H1 (cell line): ENCODE data around the gene IL7R. TPM values are rescaled to one million over a fixed set of nuclear protein-coding genes. Genes with fewer than 3 reads are reported as not detected.

Experiments
- CTCF ChIA-PET: fragments of 300-600 bp; sonication (Branson Sonifier 250); formaldehyde crosslinking; loops from one replicate; lab custom pipeline; 2021; ENCODE audit not compliant: partially characterized antibody; lab: Charles Lee
- POLR2A ChIA-PET: fragments of 300-600 bp; sonication (Branson Sonifier 250); formaldehyde crosslinking; loops from one replicate; lab custom pipeline; 2021; ENCODE audit warnings: inconsistent platforms; ENCODE audit not compliant: partially characterized antibody; lab: Charles Lee
- DNase-seq, 2 experiments: peaks; one replicate each; pipeline versions ENCODE4 v3.0.0 to v3.0.0-alpha.2; 2010 to 2022; ENCODE audit warnings: low spot score in 2 of 2, low read depth in 1 of 2, mixed read lengths in 1 of 2
- FAIRE-seq: peaks from 2 replicates; lab custom pipeline; 2011; peaks lifted over from hg19 to GRCh38; lab: Jason Lieb, UNC
- H2AFZ ChIP-seq: 2 replicates; pipeline ENCODE4 v1.8.1; 2012; ENCODE audit warnings: low read length, inconsistent platforms
- H2AK5ac ChIP-seq: 2 replicates; pipeline ENCODE4 v1.6.1; 2013; ENCODE audit warnings: low read depth, low read length
- H2BK120ac ChIP-seq: replicated peaks from 2 replicates; pipeline ENCODE3; 2013; ENCODE audit warnings: low read depth, low read length, inconsistent platforms
- H2BK12ac ChIP-seq: 2 replicates; pipeline ENCODE4 v1.6.1; 2013; ENCODE audit warnings: low read depth, low read length
- H2BK15ac ChIP-seq: 2 replicates; pipeline ENCODE4 v1.6.1; 2013; ENCODE audit warnings: low read length
- H2BK20ac ChIP-seq: 2 replicates; pipeline ENCODE4 v1.6.1; 2013; ENCODE audit warnings: low read length
- H2BK5ac ChIP-seq: 2 replicates; pipeline ENCODE4 v1.6.1; 2013; ENCODE audit warnings: low read depth, low read length
- H3K14ac ChIP-seq: 2 replicates; pipeline ENCODE4 v1.6.1; 2013; ENCODE audit warnings: inconsistent platforms; ENCODE audit not compliant: insufficient read length
- H3K18ac ChIP-seq: 2 replicates; pipeline ENCODE4 v1.6.1; 2013; ENCODE audit warnings: low read length; ENCODE audit errors: extremely low read depth
- H3K23ac ChIP-seq: 2 replicates; pipeline ENCODE4 v1.6.1; 2013; ENCODE audit warnings: inconsistent platforms; ENCODE audit not compliant: insufficient read length
- H3K23me2 ChIP-seq: 2 replicates; pipeline ENCODE4 v1.6.1; 2013; ENCODE audit warnings: low read depth, low read length
- H3K27ac ChIP-seq: 2 replicates; pipeline ENCODE4 v1.6.1; 2011; ENCODE audit warnings: low read depth, low read length, inconsistent platforms
- H3K27me3 ChIP-seq, 4 experiments: replicated peaks in 1 of 4; 1 replicate in 1 of 4; 2 replicates in 3 of 4; pipeline versions ENCODE4 v1.6.1 to v1.8.1; 2011 to 2013; ENCODE audit warnings: low read length in 3 of 4, mild to moderate bottlenecking in 3 of 4, inconsistent platforms in 2 of 4, mixed read lengths in 2 of 4, moderate library complexity in 1 of 4; ENCODE audit not compliant: control insufficient read depth in 3 of 4, insufficient read depth in 3 of 4; ENCODE audit errors: extremely low read depth in 1 of 4
- H3K36me3 ChIP-seq, 4 experiments: 2 replicates each; pipeline versions ENCODE4 v1.6.1 to v1.8.1; 2011 to 2013; ENCODE audit warnings: mild to moderate bottlenecking in 4 of 4, low read length in 3 of 4, moderate library complexity in 2 of 4, control low read depth in 1 of 4, inconsistent platforms in 1 of 4; ENCODE audit not compliant: insufficient read depth in 4 of 4, control insufficient read depth in 2 of 4
- H3K4ac ChIP-seq: replicated peaks from 2 replicates; pipeline ENCODE3; 2013; ENCODE audit warnings: low read length, low read depth, mixed read lengths, inconsistent platforms; ENCODE audit not compliant: insufficient read length
- H3K4me1 ChIP-seq, 4 experiments: replicated peaks in 1 of 4; 1 replicate in 1 of 4; 2 replicates in 3 of 4; pipeline versions ENCODE4 v1.6.1 to v1.8.1; 2011 to 2013; ENCODE audit warnings: low read length in 3 of 4, inconsistent platforms in 2 of 4, mixed read lengths in 1 of 4; ENCODE audit not compliant: insufficient read depth in 4 of 4, control insufficient read depth in 3 of 4
- H3K4me2 ChIP-seq, 2 experiments: 2 replicates each; pipeline versions ENCODE4 v1.6.1 to v1.8.1; 2011 to 2013; ENCODE audit warnings: low read depth in 2 of 2, low read length in 2 of 2, control low read depth in 1 of 2, inconsistent platforms in 1 of 2, mild to moderate bottlenecking in 1 of 2; ENCODE audit not compliant: insufficient read depth in 1 of 2
- H3K4me3 ChIP-seq, 4 experiments: fragments of 200-600, 300-600 bp in 1 of 4; sonication (generic), shearing (Covaris generic), sonication (Bioruptor Twin) in 1 of 4; 2 replicates each; pipeline versions ENCODE4 v1.5.1 to v1.8.1; 2011 to 2016; ENCODE audit warnings: low read length in 4 of 4, low read depth in 3 of 4, control low read depth in 2 of 4, inconsistent platforms in 2 of 4, mild to moderate bottlenecking in 2 of 4, mixed read lengths in 1 of 4, moderate library complexity in 1 of 4; ENCODE audit not compliant: insufficient read depth in 2 of 4; ENCODE audit errors: extremely low read depth in 1 of 4
- H3K56ac ChIP-seq: replicated peaks from 2 replicates; pipeline ENCODE3; 2013; ENCODE audit warnings: low read depth, mild to moderate bottlenecking, mixed read lengths, low read length, inconsistent platforms; ENCODE audit not compliant: insufficient read length
- H3K79me1 ChIP-seq: 2 replicates; pipeline ENCODE4 v1.6.1; 2013; ENCODE audit warnings: low read depth, low read length, control low read depth
- H3K79me2 ChIP-seq, 2 experiments: 2 replicates each; pipeline versions ENCODE4 v1.6.1 to v1.8.1; 2012 to 2013; ENCODE audit warnings: low read length in 2 of 2, mild to moderate bottlenecking in 2 of 2, inconsistent platforms in 1 of 2; ENCODE audit not compliant: insufficient read depth in 2 of 2, control insufficient read depth in 1 of 2
- H3K9ac ChIP-seq, 4 experiments: replicated peaks in 1 of 4; 1 replicate in 1 of 4; 2 replicates in 3 of 4; pipeline versions ENCODE4 v1.6.1 to v1.8.1; 2011 to 2013; ENCODE audit warnings: low read depth in 3 of 4, low read length in 3 of 4, control low read depth in 2 of 4, mild to moderate bottlenecking in 2 of 4, moderate library complexity in 2 of 4, inconsistent platforms in 1 of 4; ENCODE audit errors: extremely low read depth in 1 of 4
- H3K9me3 ChIP-seq, 2 experiments: 2 replicates each; pipeline versions ENCODE4 v1.6.1 to v1.8.1; 2012 to 2013; ENCODE audit warnings: mild to moderate bottlenecking in 2 of 2, moderate library complexity in 2 of 2, control low read depth in 1 of 2, inconsistent platforms in 1 of 2, low read depth in 1 of 2, low read length in 1 of 2, mixed read lengths in 1 of 2; ENCODE audit not compliant: insufficient read depth in 2 of 2
- H4K20me1 ChIP-seq, 2 experiments: replicated peaks in 1 of 2; 2 replicates each; pipeline versions ENCODE3 to v1.8.1; 2011 to 2013; ENCODE audit warnings: inconsistent platforms in 2 of 2, low read length in 2 of 2, mild to moderate bottlenecking in 1 of 2; ENCODE audit not compliant: insufficient read depth in 2 of 2, control insufficient read depth in 1 of 2
- H4K5ac ChIP-seq: 2 replicates; pipeline ENCODE4 v1.6.1; 2013; ENCODE audit warnings: low read length, low read depth, mixed read lengths, inconsistent platforms; ENCODE audit not compliant: insufficient read length
- H4K8ac ChIP-seq: 2 replicates; pipeline ENCODE4 v1.8.0; 2013; ENCODE audit warnings: mild to moderate bottlenecking, moderate library complexity, low read length, inconsistent platforms; ENCODE audit not compliant: insufficient read depth; ENCODE audit errors: extremely low read depth
- H4K91ac ChIP-seq: replicated peaks from 2 replicates; pipeline ENCODE3; 2013; ENCODE audit warnings: low read length, mixed read lengths, inconsistent platforms; ENCODE audit not compliant: insufficient read length
- CHD2 ChIP-seq: IDR thresholded peaks from 2 replicates; pipeline ENCODE4 v1.6.1; 2012; ENCODE audit warnings: low read length, improper control_type of control experiment
- FOSL1 ChIP-seq: IDR thresholded peaks from 2 replicates; pipeline ENCODE4 v1.6.1; 2011; ENCODE audit warnings: mild to moderate bottlenecking, low read depth, low read length, moderate library complexity; ENCODE audit not compliant: insufficient read depth
- GABPA ChIP-seq: IDR thresholded peaks from 2 replicates; pipeline ENCODE4 v1.6.1; 2011; ENCODE audit warnings: mild to moderate bottlenecking, low read length, moderate library complexity, borderline replicate concordance; ENCODE audit not compliant: insufficient read depth
- JUND ChIP-seq: IDR thresholded peaks from 2 replicates; pipeline ENCODE4 v1.6.1; 2011; ENCODE audit warnings: mild to moderate bottlenecking, improper control_type of control experiment, low read length
- KDM5A ChIP-seq: fragments of 200-600 bp; IDR thresholded peaks from 2 replicates; pipeline ENCODE4 v1.7.1; 2012; ENCODE audit warnings: mild to moderate bottlenecking, low read length, inconsistent platforms, mixed read lengths
- MAFK ChIP-seq: IDR thresholded peaks from 2 replicates; pipeline ENCODE4 v1.6.1; 2012; ENCODE audit warnings: low read depth, mild to moderate bottlenecking, improper control_type of control experiment, low read length
- NANOG ChIP-seq: IDR thresholded peaks from 2 replicates; pipeline ENCODE4 v1.6.1; 2011; ENCODE audit warnings: low read length, low read depth, mild to moderate bottlenecking, inconsistent platforms; ENCODE audit not compliant: insufficient read depth, poor library complexity, severe bottlenecking
- RBBP5 ChIP-seq: IDR thresholded peaks from 2 replicates; pipeline ENCODE4 v1.7.1; 2012; ENCODE audit warnings: low read depth, mild to moderate bottlenecking, inconsistent platforms, low read length, moderate library complexity, borderline replicate concordance
- SP4 ChIP-seq: IDR thresholded peaks from 2 replicates; pipeline ENCODE4 v1.6.1; 2012; ENCODE audit warnings: low read length, inconsistent platforms
- ZNF274 ChIP-seq: IDR thresholded peaks from 2 replicates; pipeline ENCODE4 v1.7.0; 2012; ENCODE audit warnings: low read length, borderline replicate concordance; ENCODE audit errors: extremely low read depth
- WGBS, 2 experiments: shearing (Covaris generic) in 1 of 2; methylation state at CpG; one replicate each; pipeline versions ENCODE4 v1.1.6 to v1.1.7; 2013 to 2015; ENCODE audit warnings: low lambda C conversion rate in 2 of 2, mixed read lengths in 2 of 2, inconsistent platforms in 1 of 2, low coverage in 1 of 2, missing lambda C conversion rate in 1 of 2; ENCODE audit not compliant: insufficient replicate concordance in 2 of 2, insufficient coverage in 1 of 2, insufficient read length in 1 of 2; ENCODE audit errors: extremely low coverage in 1 of 2, missing lambda C conversion rate in 1 of 2; 5-methylcytosine and 5-hydroxymethylcytosine counted together
- polyA plus RNA-seq, 7 experiments: library from polyadenylated mRNA; depleted of rRNA in 3 of 7; stranded (reverse) in 5 of 7; unstranded in 2 of 7; fragments of >200 nt in 5 of 7; fragments of 200-250 nt in 2 of 7; gene quantifications; 1 replicate in 5 of 7; 2 replicates in 1 of 7; 4 replicates in 1 of 7; pipeline versions ENCODE4 v1.2.1 to v1.2.3, GENCODE V29; 2011 to 2013; ENCODE audit warnings: missing spikeins in 2 of 7, mixed read lengths in 2 of 7
- total RNA-seq: library from RNA; stranded (reverse); fragmentation: NEBNext Ultra II Directional; extraction: Animal tissue kit (Norgen Biotek cat#: 25700); gene quantifications from 2 replicates; pipeline ENCODE4 v1.2.1, GENCODE V29; 2021
- TF ChIP-seq, protein P1 (sequence below), 3 experiments: IDR thresholded peaks; 1 replicate in 2 of 3; 2 replicates in 1 of 3; pipeline versions ENCODE4 v1.5.1 to v1.6.1; 2011; ENCODE audit warnings: low read length in 3 of 3, mild to moderate bottlenecking in 3 of 3, inconsistent platforms in 2 of 3, low read depth in 1 of 3, moderate library complexity in 1 of 3; ENCODE audit not compliant: insufficient read depth in 1 of 3; ENCODE audit errors: control extremely low read depth in 1 of 3

Gene IL7R
- total and polyA plus RNA-seq, 2 of the 8 experiments (the other 6 are each of a cell fraction or from before 2014, with no cell fraction given) = not detected

DNA sequence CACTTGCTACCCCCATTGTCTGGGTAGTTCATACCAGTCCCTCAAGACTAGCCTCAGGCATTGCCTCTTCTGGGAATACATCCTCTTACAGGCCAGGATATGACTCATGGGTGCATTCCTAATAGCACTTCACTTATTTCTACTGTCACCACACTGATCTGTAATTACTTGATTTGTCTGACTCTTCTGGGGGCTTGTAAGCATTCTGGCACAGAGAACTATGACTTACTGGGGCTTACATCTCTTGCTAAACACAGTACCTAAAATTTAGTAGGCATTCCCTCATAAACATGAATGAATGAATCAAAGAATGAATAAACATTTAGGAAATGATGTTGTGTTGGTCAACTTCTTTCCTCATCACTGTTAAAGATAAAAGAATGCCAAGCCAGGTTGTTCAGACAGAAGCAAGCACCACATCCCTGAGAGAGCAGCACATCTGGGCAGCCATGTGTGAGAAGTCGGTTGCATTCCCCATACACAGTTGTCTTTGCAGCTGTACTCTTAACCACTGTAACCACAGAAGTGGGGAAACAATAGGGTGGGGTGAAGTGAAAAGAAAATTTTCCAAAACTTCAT is 27.6 kb downstream of the IL7R start:
- POLR2A ChIA-PET = no interaction called here
- no peak overlapping the region for H2AFZ ChIP-seq
- WGBS, 2 experiments = 93% methylated on average over 1 of the region's 1 CpG; no CpG with 5 or more reads in 1 of the 2 experiments
- no peaks in the 10 kb centered on the region for H3K79me1 ChIP-seq
- H4K5ac ChIP-seq = no peak overlapping the region
- H4K20me1 ChIP-seq = no peaks in the 10 kb centered on the region
- H4K8ac ChIP-seq = no peak overlapping the region
- no peak overlapping the region for H3K23ac ChIP-seq
- H3K27me3 ChIP-seq = no peaks in the 10 kb centered on the region
- H3K79me2 ChIP-seq = no peaks in the 10 kb centered on the region
- FAIRE-seq = no peak
- H2BK15ac ChIP-seq = no peak overlapping the region
- no peak for DNase-seq
- no peak overlapping the region for H3K14ac ChIP-seq
- H2AK5ac ChIP-seq = no peak overlapping the region
- CTCF ChIA-PET = no interaction called here
- H2BK20ac ChIP-seq = no peak overlapping the region
- H3K4me1 ChIP-seq = peaks cover 0 to 2% (median 0%) of the 10 kb centered on the region in 4 experiments; a peak in 1 of 7 replicates
- no peak overlapping the region for H4K91ac ChIP-seq
- H3K9ac ChIP-seq = no peak overlapping the region
- no peak overlapping the region for H2BK12ac ChIP-seq
- H3K27ac ChIP-seq = no peak overlapping the region
- no peak overlapping the region for H2BK120ac ChIP-seq
- no peak overlapping the region for H3K4ac ChIP-seq
- no peak overlapping the region for H3K4me3 ChIP-seq
- no peaks in the 10 kb centered on the region for H3K23me2 ChIP-seq
- H2BK5ac ChIP-seq = no peak overlapping the region
- no peak overlapping the region for H3K18ac ChIP-seq
- no peaks in the 10 kb centered on the region for H3K9me3 ChIP-seq
- no peaks in the 10 kb centered on the region for H3K36me3 ChIP-seq
- no peak overlapping the region for H3K56ac ChIP-seq
- H3K4me2 ChIP-seq = no peak overlapping the region
- no peak for TF ChIP-seq GABPA
- TF ChIP-seq, protein P1, sequence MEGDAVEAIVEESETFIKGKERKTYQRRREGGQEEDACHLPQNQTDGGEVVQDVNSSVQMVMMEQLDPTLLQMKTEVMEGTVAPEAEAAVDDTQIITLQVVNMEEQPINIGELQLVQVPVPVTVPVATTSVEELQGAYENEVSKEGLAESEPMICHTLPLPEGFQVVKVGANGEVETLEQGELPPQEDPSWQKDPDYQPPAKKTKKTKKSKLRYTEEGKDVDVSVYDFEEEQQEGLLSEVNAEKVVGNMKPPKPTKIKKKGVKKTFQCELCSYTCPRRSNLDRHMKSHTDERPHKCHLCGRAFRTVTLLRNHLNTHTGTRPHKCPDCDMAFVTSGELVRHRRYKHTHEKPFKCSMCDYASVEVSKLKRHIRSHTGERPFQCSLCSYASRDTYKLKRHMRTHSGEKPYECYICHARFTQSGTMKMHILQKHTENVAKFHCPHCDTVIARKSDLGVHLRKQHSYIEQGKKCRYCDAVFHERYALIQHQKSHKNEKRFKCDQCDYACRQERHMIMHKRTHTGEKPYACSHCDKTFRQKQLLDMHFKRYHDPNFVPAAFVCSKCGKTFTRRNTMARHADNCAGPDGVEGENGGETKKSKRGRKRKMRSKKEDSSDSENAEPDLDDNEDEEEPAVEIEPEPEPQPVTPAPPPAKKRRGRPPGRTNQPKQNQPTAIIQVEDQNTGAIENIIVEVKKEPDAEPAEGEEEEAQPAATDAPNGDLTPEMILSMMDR (IDR thresholded peaks at IDR 0.05; ENCODE audit: control extremely low read depth in 1 of 3, insufficient read depth in 1 of 3, low read depth in 1 of 3, low read length in 3 of 3) = no peak
- TF ChIP-seq KDM5A = no peak
- TF ChIP-seq JUND = no peak
- no peak for TF ChIP-seq ZNF274
- TF ChIP-seq NANOG = no peak
- TF ChIP-seq MAFK = no peak
- TF ChIP-seq RBBP5 = no peak
- TF ChIP-seq FOSL1 = no peak
- no peak for TF ChIP-seq SP4
- no peak for TF ChIP-seq CHD2
